Right ventricle myocardium superior (tissue), 1 donor: ENCODE results near the gene UBE3A. TPM values are rescaled to one million over a fixed set of nuclear protein-coding genes. Genes with fewer than 3 reads are reported as not detected.

Experiments
- ATAC-seq: fragments of 200-7000 bp; cut with Tn5 transposase; one replicate; pipeline ENCODE4 v1.9.1; 2020; ENCODE audit warnings: mild to moderate bottlenecking; ENCODE audit not compliant: poor library complexity
- DNase-seq: peaks from one replicate; pipeline ENCODE4 v3.0.0-alpha.2; 2020
- intact Hi-C: fragments of 100-400 bp; cut with DNase I; formaldehyde crosslinking; loops from one replicate; pipeline ENCODE4 v1.11.2; 2022
- total RNA-seq: library from RNA; stranded (reverse); fragmentation: NEBNext Ultra II Directional; extraction: Animal tissue kit (Norgen Biotek cat#: 25700); gene quantifications from one replicate; pipeline ENCODE4 v1.2.1, GENCODE V29; 2021
- donor health status: DM: no; HTN: yes; CAD: no; lungs with severe emphysema.

Gene UBE3A
- total RNA-seq, 1 donor from 2014 or later: 92.4 TPM

DNA sequence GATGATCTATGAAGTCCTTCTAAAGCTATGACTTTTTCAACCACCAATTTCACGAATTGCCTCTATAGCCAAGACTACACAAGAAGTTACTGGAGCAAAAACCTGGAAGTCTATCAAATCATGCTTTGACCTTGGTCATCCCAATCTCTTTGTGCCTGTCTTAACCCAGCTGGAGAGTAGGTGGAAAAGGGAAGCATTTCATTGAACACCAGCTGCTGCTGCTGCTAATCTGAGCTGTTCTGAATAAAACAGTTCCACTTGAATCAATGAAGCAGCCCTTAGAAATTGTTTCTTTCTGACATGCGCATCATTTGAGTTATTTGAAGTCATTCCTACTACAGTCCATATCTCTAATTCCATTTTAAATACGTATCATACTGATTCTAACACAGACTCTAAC is 7.3 kb upstream of the UBE3A start:
- ATAC-seq (no peak), DNase-seq (no peak)
- intact Hi-C loops: no loop called here

DNA sequence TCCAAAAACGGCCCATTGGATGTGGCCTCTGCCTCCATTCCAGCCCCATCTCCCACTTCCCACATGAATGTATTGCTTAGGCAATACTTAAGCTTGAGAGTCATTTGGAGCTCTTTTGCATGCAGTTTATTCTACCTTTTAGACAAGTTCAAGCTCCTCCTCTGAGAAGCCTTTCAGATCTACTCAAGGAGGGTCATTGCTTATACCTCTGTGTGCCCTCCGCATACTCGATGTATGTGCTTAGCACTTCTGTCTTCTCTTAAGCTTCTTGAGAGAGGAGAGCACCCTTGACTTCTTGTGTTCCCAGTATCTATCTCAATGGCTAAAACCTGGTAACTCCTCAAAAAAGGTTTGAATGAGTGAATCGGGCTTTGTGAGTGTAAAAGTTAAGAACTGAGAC is 6.6 kb upstream of the UBE3A start:
- DNase-seq (no peak), ATAC-seq (no peak)
- intact Hi-C loops: no loop called here

DNA sequence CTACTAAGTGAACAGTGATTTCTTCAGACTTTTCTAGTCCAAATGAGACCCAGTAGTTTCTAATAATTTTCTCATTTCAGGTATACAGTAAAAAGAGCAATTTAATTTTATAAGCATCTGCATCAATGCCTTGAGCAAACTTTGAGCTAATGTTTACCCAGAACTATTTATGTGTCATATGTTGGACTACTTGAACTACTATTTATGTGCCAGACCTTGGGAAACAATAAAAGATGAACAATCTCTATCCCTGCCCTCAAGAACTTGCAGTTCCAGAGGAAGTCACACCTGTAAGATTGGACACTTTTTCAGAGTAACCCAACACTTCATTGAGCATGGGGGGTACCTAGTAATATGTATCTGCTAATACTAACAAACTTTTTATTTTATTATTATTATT is 2.3 kb upstream of the UBE3A start:
- no peak for ATAC-seq
- intact Hi-C loops: no loop called here
- DNase-seq: no peak

DNA sequence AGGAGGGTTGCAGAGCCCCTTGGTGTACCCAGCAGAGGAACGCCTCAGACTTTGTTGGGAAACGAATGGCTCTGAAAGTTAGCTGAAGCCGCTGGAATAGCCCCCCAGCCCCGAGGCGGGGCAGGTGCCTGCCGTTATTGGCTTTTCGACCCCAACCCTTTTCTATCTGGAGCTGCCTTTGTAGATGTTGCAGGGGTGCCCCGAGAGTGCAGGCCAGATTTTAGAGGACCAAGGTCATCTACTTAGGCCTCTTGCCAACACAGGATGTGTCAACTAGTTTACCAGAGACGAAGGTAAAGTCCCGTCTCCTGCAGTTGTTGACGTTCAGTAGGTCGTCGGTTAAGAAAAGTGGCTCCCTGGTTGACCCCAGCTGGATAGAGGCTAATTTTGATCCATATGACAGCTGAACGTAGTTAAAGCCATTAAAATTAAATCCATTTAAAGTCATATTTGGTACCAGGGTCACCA is 579 bp upstream of the UBE3A start:
- intact Hi-C loops: loop anchor here (10.0 kb wide), 1 partner anchor 95 kb away; no protein-coding TSS in a partner anchor
- DNase-seq: no peak
- peak; percentile 6 for ATAC-seq

DNA sequence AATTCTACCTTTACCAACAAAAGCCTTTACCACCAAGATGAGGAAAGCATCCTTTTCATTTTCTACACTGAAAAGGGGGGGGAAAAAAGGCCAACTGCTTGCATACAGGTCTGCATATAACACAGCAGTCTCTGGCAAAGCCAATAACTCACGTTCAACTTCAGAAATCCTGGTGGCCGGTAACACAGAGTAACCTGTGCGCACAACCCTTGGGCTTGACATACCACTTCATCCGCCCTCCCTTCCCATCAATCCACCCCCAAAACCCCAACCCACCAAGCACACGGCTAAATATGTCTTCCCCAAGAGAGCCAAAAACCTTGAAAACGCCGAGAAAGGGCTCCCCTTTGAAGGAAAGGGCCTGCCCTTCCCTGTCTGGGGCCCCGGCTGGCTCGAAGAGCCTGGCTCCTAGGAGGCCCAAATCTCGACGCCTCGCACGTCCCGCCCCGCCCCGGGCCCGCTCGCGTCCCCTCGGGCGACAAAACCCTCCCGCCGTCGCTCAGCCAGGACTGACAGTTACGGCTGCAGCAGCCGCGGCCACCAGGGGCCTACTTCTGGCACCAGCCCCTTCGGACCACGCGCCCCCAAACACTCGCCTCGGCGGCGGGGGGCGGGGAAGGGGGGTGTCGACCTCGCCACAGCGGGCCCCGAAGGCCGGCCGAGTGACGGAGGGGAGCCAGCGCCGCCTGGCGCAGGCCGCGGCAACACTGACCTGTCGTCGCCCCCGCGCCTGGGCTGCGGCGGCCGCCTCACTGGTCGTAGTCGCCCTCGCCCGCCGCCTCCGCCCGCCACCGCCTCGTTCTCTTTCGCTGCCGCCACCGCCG is 835 bp downstream of the UBE3A start:
- intact Hi-C loops: loop anchor here (10.0 kb wide), 1 partner anchor 93 kb away; no protein-coding TSS in a partner anchor
- DNase-seq: peak; percentile 73
- peak; percentile 81 for ATAC-seq

DNA sequence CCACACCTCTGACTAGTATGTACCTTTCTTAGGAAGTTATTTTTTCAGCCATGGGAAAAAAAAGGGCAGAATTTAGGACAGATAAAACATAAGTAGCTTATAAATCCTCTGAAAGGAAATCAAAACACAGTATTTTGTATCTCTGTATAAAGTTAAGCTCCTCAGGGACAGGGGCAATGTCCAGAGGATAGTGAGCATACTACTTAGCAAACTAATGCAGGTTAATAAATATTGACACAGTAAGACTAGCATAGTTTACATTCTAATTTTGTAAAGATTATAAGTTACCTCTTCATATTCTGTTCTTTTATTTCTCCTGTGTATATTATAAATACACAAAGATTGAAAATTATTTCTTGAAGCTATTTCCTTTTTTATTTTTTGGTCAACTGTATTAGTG is 2.1 kb downstream of the UBE3A start:
- intact Hi-C loops: loop anchor here (10.0 kb wide), 1 partner anchor 92 kb away; no protein-coding TSS in a partner anchor
- DNase-seq (no peak), ATAC-seq (no peak)

DNA sequence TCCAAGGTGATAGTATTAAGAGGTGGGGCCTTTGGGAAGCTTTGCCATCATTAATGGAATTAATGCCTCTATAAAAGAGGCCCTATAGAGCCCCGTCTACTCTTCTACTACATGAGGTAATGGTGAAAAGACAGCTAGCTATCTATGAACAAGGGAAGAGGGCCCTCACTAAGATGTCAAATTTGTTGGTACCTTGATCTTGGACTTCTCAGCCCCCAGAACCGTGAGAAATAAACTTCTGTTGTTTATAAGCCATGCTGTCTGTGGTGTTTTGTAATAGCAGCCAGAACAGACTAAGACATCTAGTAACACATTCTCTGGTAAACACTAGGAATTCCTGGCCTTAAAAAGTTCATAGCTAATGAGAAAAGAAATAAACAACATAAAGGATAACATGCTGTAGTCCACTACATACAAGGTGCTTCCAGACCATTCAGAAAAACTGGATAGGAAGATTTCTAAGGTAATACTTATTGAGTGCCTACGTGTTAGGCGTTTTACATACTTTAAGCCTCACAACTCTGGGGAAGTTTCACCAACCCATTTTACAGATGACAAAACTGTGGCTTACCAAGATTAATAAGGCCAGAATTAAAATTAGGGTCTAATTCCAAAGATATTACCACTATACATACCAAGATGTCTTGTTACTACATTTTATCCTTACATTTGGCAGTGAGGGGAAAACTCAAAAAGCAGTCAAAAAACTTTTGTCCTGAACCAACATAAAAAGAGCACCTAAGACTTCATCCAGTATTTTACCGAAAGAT is 3.2 kb downstream of the UBE3A start:
- ATAC-seq (no peak), DNase-seq (no peak)
- intact Hi-C loops: loop anchor here (10.0 kb wide), 1 partner anchor 91 kb away; no protein-coding TSS in a partner anchor

DNA sequence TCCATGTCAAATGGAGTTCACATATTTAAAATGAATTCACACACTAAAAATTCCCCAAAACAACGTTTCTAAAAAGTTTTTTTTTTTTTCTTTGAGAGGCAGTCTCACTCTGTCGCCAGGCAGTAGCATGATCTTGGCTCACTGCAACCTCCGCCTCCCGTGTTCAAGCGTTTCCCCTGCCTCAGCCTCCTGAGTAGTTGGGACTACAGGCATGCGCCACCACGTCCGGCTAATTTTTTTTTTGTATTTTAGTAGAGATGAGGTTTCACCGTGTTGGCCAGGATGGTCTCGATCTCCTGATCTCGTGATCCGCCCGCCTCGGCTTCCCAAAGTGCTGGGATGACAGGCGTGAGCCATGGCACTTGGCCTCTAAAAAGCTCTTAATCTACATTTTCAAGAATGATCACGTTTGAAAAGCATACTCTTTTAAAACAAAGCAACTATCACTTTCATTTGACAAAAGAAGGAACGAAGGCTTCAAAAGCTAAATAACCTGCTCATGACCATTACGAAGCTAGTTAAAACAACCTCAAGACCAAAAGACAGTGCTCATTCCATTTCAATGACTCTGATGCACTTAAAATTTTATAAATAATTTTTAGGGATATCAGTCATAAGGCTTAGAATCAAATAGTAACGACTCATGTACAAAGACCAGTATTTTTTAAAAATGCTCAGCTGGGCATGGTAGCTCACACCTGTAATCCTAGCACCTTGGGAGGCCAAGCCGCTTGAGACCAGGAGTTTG is 5.5 kb downstream of the UBE3A start:
- no peak for DNase-seq
- intact Hi-C loops: loop anchor here (10.0 kb wide), 1 partner anchor 88 kb away; no protein-coding TSS in a partner anchor
- no peak for ATAC-seq

DNA sequence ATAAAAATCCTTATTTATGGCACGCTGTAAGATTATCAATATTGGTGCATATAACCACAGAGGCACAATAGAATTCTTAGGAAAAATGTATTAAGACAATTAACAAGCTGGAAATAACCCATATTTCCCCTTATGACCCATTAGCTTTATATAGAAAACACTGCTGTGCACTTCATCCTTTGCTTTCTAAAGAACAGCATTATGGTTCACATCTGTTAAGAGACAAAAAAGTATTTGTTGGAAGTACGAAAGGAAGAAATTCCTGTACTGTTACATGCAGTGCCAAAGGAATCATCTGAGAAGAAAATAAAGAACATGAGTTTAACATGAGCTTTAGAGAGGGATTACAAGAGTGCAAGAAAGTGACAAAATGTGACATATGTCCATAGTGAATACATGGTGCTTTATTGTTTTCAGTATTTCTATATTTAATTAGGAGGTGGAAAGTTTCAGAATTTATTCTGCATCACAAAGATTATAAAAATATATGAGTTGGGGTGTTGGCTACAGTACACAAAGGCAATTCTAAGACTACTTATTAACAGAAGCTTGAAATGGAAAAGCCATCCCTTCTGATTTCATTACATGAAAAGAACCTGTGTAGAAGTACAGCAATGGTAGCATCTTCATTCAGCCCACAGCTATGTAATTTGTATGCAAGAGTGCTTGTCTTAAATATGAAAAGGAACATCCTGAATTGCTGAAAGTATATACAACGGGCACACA is 6.8 kb downstream of the UBE3A start:
- intact Hi-C loops: loop anchor here (10.0 kb wide), 1 partner anchor 87 kb away; no protein-coding TSS in a partner anchor
- no peak for DNase-seq
- no peak for ATAC-seq

DNA sequence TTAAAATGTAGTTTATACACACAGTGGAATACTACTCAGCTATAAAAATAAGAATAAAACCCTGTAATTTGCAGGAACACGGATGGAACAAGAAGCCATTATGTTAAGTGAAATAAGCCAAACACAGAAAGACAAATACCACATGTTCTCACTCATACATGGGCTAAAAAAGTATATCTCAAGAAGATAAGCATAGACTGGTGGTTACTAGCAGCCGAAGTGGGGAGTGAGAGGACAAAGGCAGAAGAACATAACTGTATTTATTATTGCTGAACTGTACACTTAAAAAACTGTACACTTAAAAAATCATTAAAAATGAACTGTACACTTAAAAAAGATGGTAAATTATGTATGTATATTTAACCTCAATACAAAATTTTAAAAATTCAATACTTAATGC is 11.0 kb downstream of the UBE3A start:
- DNase-seq (no peak), ATAC-seq (no peak)
- intact Hi-C loops: no loop called here

DNA sequence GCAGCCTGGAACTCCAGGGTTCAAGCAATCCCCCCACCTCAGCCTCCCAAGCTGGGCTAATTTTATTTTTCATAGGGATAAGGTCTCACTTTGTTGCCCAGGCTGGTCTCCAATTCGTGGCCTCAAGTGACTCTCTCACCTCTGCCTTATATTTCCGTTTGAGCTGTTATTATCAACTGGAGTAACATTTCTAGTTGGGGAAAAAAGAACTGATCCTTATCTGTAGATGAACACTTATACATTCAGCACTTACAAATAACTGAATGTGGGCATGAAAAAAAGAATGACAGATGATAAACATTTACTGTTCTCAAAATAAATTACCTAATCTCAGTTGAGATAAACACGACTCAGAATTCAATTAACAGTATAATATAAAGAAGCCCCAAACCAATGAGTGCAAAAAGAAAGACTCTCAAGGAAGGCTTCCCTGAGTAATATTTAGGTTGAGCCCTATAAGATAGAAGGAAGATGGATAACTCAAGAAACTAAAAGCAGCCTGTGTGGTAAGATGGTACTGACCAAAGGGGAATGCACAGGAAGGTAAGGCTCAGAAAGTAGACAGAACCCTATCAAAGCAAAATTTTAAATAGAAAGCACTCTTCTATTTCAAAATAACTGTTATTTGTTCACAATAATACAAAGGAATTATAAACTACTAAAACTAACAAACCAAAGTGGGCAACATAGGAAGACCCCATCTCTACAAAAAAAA is 11.8 kb downstream of the UBE3A start:
- intact Hi-C loops: no loop called here
- no peak for DNase-seq
- peak; percentile 23 for ATAC-seq

DNA sequence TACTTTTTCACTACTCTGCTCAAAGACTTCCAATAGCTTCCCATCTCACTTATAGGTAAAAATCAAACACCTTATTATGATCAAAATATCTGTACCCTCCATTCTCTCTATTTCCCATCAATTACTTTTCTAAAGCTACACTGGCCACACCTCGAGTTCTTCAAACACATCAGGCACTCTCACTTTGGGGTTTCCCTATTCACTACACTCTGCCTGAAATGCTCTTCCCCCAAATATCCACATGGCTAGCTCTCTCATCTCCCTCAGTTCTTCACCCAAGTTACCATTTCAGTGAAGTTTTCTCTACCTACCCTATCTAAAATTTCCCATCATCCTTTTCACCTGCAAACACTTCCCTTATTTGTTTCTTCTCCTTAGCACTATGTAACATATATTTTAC is 14.8 kb downstream of the UBE3A start:
- no peak for DNase-seq
- ATAC-seq: no peak
- intact Hi-C loops: no loop called here

DNA sequence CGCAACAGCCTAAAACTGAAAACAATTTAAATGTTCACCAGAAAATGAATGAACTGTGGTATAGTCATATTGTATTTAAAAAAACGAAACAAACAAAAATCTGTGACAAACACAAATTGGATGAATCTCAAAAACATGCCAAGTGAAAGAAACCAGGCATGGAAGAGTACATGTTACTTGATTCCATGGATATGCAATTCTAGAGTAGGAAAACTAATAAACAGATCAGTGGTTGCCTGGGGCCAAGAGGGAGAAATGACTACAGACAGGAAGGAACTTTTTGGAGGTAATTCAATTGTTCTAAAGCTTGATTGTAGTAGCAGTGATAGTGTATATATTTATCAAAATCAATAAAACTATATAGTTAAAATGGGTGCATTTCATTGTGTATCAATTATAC is 16.8 kb downstream of the UBE3A start:
- no peak for DNase-seq
- no peak for ATAC-seq
- intact Hi-C loops: no loop called here

DNA sequence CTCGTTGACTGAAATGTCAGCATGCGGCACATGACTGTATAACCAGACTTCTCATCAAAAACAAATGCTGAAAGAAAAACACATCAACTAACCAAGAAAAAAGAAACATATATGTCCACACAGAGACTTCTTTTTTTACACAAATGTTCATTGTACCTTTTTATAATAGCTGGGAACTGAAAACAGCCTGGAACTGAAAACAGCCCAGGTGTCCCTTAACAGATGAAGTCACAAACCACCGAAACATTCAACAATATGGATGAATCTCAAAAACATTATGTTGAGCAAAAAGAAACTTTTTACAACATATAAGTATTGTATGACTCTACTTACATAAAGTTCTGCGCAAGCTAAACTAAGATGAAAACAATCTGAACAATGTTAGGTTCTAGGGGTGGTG is 20.6 kb downstream of the UBE3A start:
- DNase-seq (no peak), ATAC-seq (no peak)
- intact Hi-C loops: no loop called here

DNA sequence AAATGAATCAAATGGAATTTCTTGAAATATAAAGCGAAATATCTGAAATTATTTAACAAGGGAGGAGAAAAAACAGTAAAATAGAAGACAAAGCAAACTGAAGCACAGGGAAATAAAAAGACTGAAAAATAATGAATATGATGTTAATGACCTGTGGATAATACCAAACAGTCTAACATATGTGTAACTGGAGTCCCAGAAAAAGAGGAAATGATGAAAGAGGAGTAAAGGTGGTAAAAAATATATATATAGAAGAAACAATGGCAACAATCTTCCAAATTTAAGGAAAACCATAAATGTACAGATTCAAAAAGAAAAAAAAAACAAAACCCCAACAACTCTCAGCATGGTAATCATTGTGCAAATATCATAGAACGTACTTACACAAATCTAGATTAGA is 21.2 kb downstream of the UBE3A start:
- ATAC-seq (no peak), DNase-seq (no peak)
- intact Hi-C loops: no loop called here

DNA sequence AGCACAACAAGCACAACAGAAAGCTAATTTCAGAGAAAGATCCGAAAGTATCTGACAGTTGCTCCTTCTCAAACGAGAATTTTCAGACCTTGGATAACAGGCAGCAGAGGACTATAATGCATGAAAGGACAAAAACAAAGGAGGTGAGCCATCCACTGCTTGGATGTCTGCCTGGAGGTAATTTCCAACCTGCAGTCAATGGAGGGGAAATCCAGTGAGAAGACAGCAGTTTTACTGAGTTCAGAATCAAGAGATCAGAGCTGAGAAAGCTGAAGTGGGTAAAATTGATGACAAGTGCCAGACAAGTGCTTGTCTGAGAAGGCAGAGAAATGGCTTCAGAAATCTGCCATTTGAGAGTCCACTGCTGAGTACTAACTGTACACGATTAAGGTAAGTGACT is 22.1 kb downstream of the UBE3A start:
- ATAC-seq (no peak), DNase-seq (no peak)
- intact Hi-C loops: no loop called here

DNA sequence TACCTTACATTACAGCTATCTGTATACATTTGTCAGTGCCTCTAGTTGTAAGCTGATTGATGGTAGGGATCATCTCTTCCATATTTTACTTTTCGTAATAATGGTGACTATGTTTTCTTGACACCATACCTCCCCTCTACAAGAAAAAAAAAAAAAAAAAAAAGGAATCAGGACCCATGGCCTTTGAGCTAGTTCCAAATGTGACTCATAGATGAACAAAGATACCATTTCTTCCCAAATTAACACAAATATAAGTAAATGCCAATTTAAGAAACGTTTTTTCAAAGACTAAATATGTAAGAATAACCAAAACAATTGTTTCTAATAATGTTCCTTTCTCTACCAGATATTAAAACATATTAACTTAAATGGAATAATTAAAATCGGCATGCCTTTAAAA is 23.1 kb downstream of the UBE3A start:
- intact Hi-C loops: no loop called here
- ATAC-seq: no peak
- DNase-seq: no peak

DNA sequence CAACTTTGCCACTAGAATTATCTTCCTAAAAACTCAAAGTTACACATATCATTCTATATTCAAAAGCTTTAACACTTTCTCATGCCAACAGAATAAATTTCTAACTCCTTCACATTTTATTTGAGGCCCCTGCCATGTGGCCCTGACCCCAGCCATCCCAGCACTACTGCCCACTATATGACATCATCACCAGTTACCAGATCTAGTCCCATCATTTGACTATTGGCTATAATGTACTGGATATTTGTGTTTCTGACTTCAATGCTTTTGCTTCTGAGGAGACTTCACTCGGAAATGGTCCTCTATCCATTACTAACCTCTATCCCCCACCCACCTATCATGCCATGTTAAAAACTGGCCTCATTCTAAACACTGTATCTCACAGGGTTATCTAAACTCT is 23.6 kb downstream of the UBE3A start:
- no peak for ATAC-seq
- intact Hi-C loops: no loop called here
- DNase-seq: no peak
